Upper lobe of left lung (tissue), 4 donors: ENCODE results near the gene AP1S2.

Source experiments
- EP300 ChIP-seq, 4 donors: sonication (generic); formaldehyde crosslinking; IDR thresholded peaks; one replicate each; pipeline ENCODE4 v1.5.1; 2017; ENCODE audit warnings: antibody characterized with exemption in 4 of 4, control low read depth in 2 of 4
- POLR2A ChIP-seq, 4 donors: fragments of 450-650 bp; IDR thresholded peaks; one replicate each; pipeline ENCODE4 v1.5.1; 2016 to 2017; ENCODE audit warnings: antibody characterized with exemption in 4 of 4, mild to moderate bottlenecking in 2 of 4
- TF ChIP-seq, protein P1 (sequence below), 6 experiments: fragments of 450-650 bp in 4 of 6; fragments of 200-600 bp in 2 of 6; sonication (generic) in 2 of 6; IDR thresholded peaks; one replicate each; pipeline ENCODE4 v1.5.1; 2016 to 2019; ENCODE audit warnings: antibody characterized with exemption in 6 of 6

GRCh38 chrX:15829217-15829616 lies 25.4 kb downstream of the AP1S2 start:
- no peak for TF ChIP-seq POLR2A (IDR thresholded peaks at IDR 0.05)
- TF ChIP-seq, protein P1, sequence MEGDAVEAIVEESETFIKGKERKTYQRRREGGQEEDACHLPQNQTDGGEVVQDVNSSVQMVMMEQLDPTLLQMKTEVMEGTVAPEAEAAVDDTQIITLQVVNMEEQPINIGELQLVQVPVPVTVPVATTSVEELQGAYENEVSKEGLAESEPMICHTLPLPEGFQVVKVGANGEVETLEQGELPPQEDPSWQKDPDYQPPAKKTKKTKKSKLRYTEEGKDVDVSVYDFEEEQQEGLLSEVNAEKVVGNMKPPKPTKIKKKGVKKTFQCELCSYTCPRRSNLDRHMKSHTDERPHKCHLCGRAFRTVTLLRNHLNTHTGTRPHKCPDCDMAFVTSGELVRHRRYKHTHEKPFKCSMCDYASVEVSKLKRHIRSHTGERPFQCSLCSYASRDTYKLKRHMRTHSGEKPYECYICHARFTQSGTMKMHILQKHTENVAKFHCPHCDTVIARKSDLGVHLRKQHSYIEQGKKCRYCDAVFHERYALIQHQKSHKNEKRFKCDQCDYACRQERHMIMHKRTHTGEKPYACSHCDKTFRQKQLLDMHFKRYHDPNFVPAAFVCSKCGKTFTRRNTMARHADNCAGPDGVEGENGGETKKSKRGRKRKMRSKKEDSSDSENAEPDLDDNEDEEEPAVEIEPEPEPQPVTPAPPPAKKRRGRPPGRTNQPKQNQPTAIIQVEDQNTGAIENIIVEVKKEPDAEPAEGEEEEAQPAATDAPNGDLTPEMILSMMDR (IDR thresholded peaks at IDR 0.05), result no peak
- TF ChIP-seq EP300 (IDR thresholded peaks at IDR 0.05), result no peak
